GM12878 (cell line): Measurements from ENCODE around the gene PPIE. TPM values are rescaled to one million over a fixed set of nuclear protein-coding genes. Genes with fewer than 3 reads are reported as not detected.

Experiments
- ATAC-seq: fragments of 200-7000 bp; cut with Tn5 transposase; 3 replicates; pipeline ENCODE4 v1.9.1; 2020; ENCODE audit warnings: mild to moderate bottlenecking, moderate library complexity
- BruUV-seq: library from RNA; stranded (reverse); fragments of 400-500 nt; replicated peaks from 2 replicates; lab custom pipeline; 2021; lab: Mats Ljungman, UMichigan
- CTCF ChIA-PET: fragments of 300-600 bp; sonication (Branson Sonifier 250); formaldehyde crosslinking; extraction: SDS; loops from one replicate; lab custom pipeline; 2021; ENCODE audit warnings: inconsistent platforms; lab: Yijun Ruan, JAX
- POLR2A ChIA-PET: fragments of 350-600 bp; formaldehyde crosslinking; extraction: SDS; loops from one replicate; lab custom pipeline; 2021; ENCODE audit warnings: inconsistent platforms; lab: Charles Lee
- RAD21 ChIA-PET: fragments of 300-600 bp; sonication (Branson Sonifier 250); formaldehyde crosslinking; loops from one replicate; lab custom pipeline; 2023; ENCODE audit warnings: antibody characterized with exemption; ENCODE audit not compliant: unreplicated experiment; lab: Charles Lee
- SMC1A ChIA-PET: fragments of 300-600 bp; sonication (Branson Sonifier 250); formaldehyde crosslinking; loops from one replicate; lab custom pipeline; 2023; ENCODE audit not compliant: unreplicated experiment, uncharacterized antibody; lab: Charles Lee
- DNase-seq: peaks from one replicate; pipeline ENCODE4 v3.0.0-alpha.2; 2011; ENCODE audit warnings: low read depth, low spot score
- FAIRE-seq: peaks from 3 replicates; lab custom pipeline; 2011; peaks lifted over from hg19 to GRCh38; lab: Jason Lieb, UNC
- H2AFZ ChIP-seq: 2 replicates; pipeline ENCODE4 v1.6.0; 2011; ENCODE audit warnings: low read depth, low read length, control low read depth; ENCODE audit not compliant: control insufficient read depth
- H3K27ac ChIP-seq: 2 replicates; pipeline ENCODE4 v1.5.1; 2011; ENCODE audit warnings: control low read depth; ENCODE audit not compliant: control insufficient read depth, insufficient read depth
- H3K27me3 ChIP-seq, 2 experiments: replicated peaks in 1 of 2; 2 replicates each; pipeline versions ENCODE4 v1.6.0 to v1.6.1; 2011; ENCODE audit warnings: low read length in 1 of 2; ENCODE audit not compliant: control insufficient read depth in 2 of 2, insufficient read depth in 2 of 2
- H3K36me3 ChIP-seq, 2 experiments: 2 replicates each; pipeline ENCODE4 v1.5.1; 2011; ENCODE audit warnings: low read length in 1 of 2; ENCODE audit not compliant: control insufficient read depth in 2 of 2, insufficient read depth in 2 of 2
- H3K4me1 ChIP-seq: 2 replicates; pipeline ENCODE4 v1.6.1; 2011; ENCODE audit warnings: mild to moderate bottlenecking, low read length, moderate library complexity, mixed read lengths; ENCODE audit not compliant: control insufficient read depth, insufficient read depth
- H3K4me2 ChIP-seq: 2 replicates; pipeline ENCODE4 v1.6.0; 2011; ENCODE audit warnings: control low read depth; ENCODE audit not compliant: control insufficient read depth, insufficient read depth
- H3K4me3 ChIP-seq: fragments of 200-600 bp; sonication (generic); 2 replicates; pipeline ENCODE4 v1.5.1; 2016
- H3K79me2 ChIP-seq: 2 replicates; pipeline ENCODE4 v1.6.0; 2011; ENCODE audit warnings: low read length; ENCODE audit not compliant: control insufficient read depth, insufficient read depth
- H3K9ac ChIP-seq: 2 replicates; pipeline ENCODE4 v1.8.0; 2011; ENCODE audit warnings: low read length, control low read depth, mixed read lengths; ENCODE audit not compliant: control insufficient read depth, insufficient read depth
- H3K9me3 ChIP-seq: replicated peaks from 3 replicates; pipeline ENCODE4 v1.5.1; 2011; ENCODE audit warnings: mild to moderate bottlenecking, low read length; ENCODE audit not compliant: control insufficient read depth, insufficient read depth
- H4K20me1 ChIP-seq: 2 replicates; pipeline ENCODE4 v1.6.0; 2011; ENCODE audit not compliant: control insufficient read depth, insufficient read depth
- CREB1 ChIP-seq: IDR thresholded peaks from 2 replicates; pipeline ENCODE4 v1.6.1; 2012; ENCODE audit warnings: low read depth, mild to moderate bottlenecking, inconsistent platforms
- ELK1 ChIP-seq: IDR thresholded peaks from 2 replicates; pipeline ENCODE4 v1.6.1; 2012; ENCODE audit warnings: low read depth, low read length, improper control_type of control experiment
- HDAC6 ChIP-seq: fragments of 200-600 bp; sonication (generic); IDR thresholded peaks from one replicate; pipeline ENCODE4 v1.8.0; 2017; ENCODE audit warnings: antibody characterized with exemption; ENCODE audit not compliant: unreplicated experiment
- MAX ChIP-seq: IDR thresholded peaks from 2 replicates; pipeline ENCODE4 v1.6.1; 2012; ENCODE audit warnings: low read depth, low read length, improper control_type of control experiment
- SMAD1 ChIP-seq: fragments of 450-650 bp; IDR thresholded peaks from 2 replicates; pipeline ENCODE4 v1.6.1; 2018; ENCODE audit warnings: mild to moderate bottlenecking, low read depth; ENCODE audit not compliant: partially characterized antibody
- ZNF217 ChIP-seq: fragments of 450-650 bp; IDR thresholded peaks from 2 replicates; pipeline ENCODE4 v1.6.1; 2017; ENCODE audit warnings: antibody characterized with exemption, mild to moderate bottlenecking
- WGBS: methylation state at CpG from one replicate; pipeline ENCODE4 v1.1.6; 2016; ENCODE audit warnings: low lambda C conversion rate; ENCODE audit not compliant: insufficient replicate concordance, insufficient coverage; ENCODE audit errors: missing lambda C conversion rate; 5-methylcytosine and 5-hydroxymethylcytosine counted together
- in situ Hi-C: fragments of 300-500 bp; cut with MboI; formaldehyde crosslinking; loops from 9 replicates; pipeline ENCODE4 v1.14.3; 2018; ENCODE audit warnings: mixed read lengths
- intact Hi-C: fragments of 100-400 bp; cut with micrococcal nuclease; formaldehyde crosslinking; loops from one replicate; pipeline ENCODE4 v1.14.2; 2022; ENCODE audit not compliant: unreplicated experiment
- polyA plus RNA-seq, 11 experiments: library from polyadenylated mRNA; depleted of rRNA in 4 of 11; unstranded in 6 of 11; stranded (reverse) in 5 of 11; fragments of >200 nt; fragmentation: Nextera tagmentation in 4 of 11; fragmentation: Illumina TruSeq in 1 of 11; extraction: Ambion mirVana in 4 of 11; extraction: Trizol in 1 of 11; gene quantifications; 1 replicate in 1 of 11; 2 replicates in 10 of 11; pipeline versions ENCODE4 v1.2.1 to v1.2.3, GENCODE V29; 2011 to 2016; ENCODE audit warnings: inconsistent platforms in 2 of 11, missing spikeins in 2 of 11, low read depth in 1 of 11
- total RNA-seq, 4 experiments: library from RNA; depleted of rRNA in 3 of 4; stranded (reverse); fragments of >200 nt in 3 of 4; fragmentation: Illumina TruSeq in 1 of 4; extraction: Trizol in 1 of 4; gene quantifications; 2 replicates each; pipeline versions ENCODE4 v1.2.1 to v1.2.3, GENCODE V29; 2013 to 2021

PPIE gene
- total and polyA plus RNA-seq, 10 of the 15 experiments (the other 5 are each of a cell fraction or from before 2014, with no cell fraction given) = 36.6 to 163 (median 70.1) TPM

DNA sequence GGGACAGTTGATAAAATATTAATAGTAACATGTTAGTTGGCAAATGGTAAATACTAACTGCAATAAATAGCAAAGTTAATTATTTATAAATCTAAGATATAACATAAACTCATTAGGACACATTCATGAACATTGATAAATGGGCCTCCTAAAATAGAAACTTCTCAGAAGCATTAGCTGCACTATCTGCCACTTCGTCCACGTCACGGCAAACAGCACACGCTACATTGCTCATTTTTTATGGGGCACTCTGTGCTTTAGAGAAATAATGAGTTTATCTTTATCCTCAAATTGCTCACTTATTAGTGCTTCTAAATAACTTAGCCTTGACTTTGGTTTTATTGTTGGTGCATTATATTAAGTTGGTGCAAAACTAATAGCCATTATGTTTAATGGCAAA lies 31.2 kb upstream of the PPIE start:
- ChIA-PET POLR2A (no interaction called here), CTCF (interaction anchor here (0.7 to 1.7 kb wide), 3 partner anchors 29 to 101 kb away, joined by 3 to 4 read pairs (median 4); no protein-coding TSS in a partner anchor), RAD21 (no interaction called here), SMC1A (no interaction called here)
- no peak overlapping the region for H3K27ac ChIP-seq
- no peaks in the 10 kb centered on the region; the same call in 2 of the 3 replicates for H3K9me3 ChIP-seq
- H3K4me2 ChIP-seq = no peak overlapping the region
- no peaks in the 10 kb centered on the region for H3K4me1 ChIP-seq
- no peak overlapping the region for H3K9ac ChIP-seq
- no peaks in the 10 kb centered on the region for H3K27me3 ChIP-seq
- intact Hi-C loops = no loop called here
- in situ Hi-C loops = no loop called here
- BruUV-seq = no TSS peak
- no peak overlapping the region for H2AFZ ChIP-seq
- no peak overlapping the region for H3K4me3 ChIP-seq
- no peaks in the 10 kb centered on the region for H4K20me1 ChIP-seq
- H3K36me3 ChIP-seq = no peaks in the 10 kb centered on the region
- 97% methylated on average over 4 of the region's 4 CpGs for WGBS
- FAIRE-seq (no peak), ATAC-seq (no peak), DNase-seq (no peak)
- TF ChIP-seq MAX = no peak
- TF ChIP-seq SMAD1 = no peak
- no peak for TF ChIP-seq ZNF217
- TF ChIP-seq CREB1 = no peak
- TF ChIP-seq HDAC6 = no peak
- no peak for TF ChIP-seq ELK1
- TF ChIP-seq, all 136 proteins: peak for 0
- H3K79me2 ChIP-seq = no peaks in the 10 kb centered on the region
